Epithelial cell of proximal tubule (primary cell): ENCODE measurements around the gene UPB1. TPM values are rescaled to one million over a fixed set of nuclear protein-coding genes. Genes with fewer than 3 reads are reported as not detected.

Experiments used
- total RNA-seq: library from RNA; depleted of rRNA; stranded (reverse); fragments of >200 nt; gene quantifications from 2 replicates; pipeline ENCODE4 v1.2.3, GENCODE V29; 2015

The UPB1 gene
- total RNA-seq, 1 donor from 2014 or later, result not detected

Other genes with a start within 250 kb of the UPB1 start
- gene SPECC1L, start 224.5 kb upstream of the UPB1 start, total RNA-seq, result 22.7 and 24.3 TPM in 2 replicates
- 0.36 TPM in 1 of 2 replicates, not detected in the other for gene ADORA2A, start 67.7 kb upstream of the UPB1 start, total RNA-seq
- 102 and 120 TPM in 2 replicates for gene GUCD1, start 59.8 kb downstream of the UPB1 start, total RNA-seq
- 219 and 256 TPM in 2 replicates for gene SNRPD3, start 60.7 kb downstream of the UPB1 start, total RNA-seq
- 8.9 and 14.1 TPM in 2 replicates for gene LRRC75B, start 97.7 kb downstream of the UPB1 start, total RNA-seq
- 14.5 and 32.1 TPM in 2 replicates for gene GGT1, start 107.9 kb downstream of the UPB1 start, total RNA-seq